ENCODE measurements around the gene RPS25.

DNA sequence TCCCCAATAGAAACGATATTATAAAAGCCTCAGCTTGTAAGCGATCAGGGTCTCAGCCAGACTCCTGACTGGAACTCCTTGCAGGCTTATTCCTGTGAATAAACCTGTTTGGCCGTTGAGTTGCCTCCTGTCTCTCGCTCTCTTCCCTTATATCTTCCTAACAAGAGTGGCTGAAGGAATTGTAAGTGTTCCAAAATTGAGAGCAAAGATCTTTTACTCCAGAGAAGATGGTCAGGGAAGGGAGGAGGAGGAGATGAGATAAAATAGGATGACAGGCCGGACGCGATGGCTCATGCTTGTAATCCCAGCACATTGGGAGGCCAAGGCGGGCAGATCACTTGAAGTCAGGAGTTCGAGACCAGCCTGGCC lies 13.8 kb upstream of the RPS25 start:
- TF ChIP-seq, protein P1, sequence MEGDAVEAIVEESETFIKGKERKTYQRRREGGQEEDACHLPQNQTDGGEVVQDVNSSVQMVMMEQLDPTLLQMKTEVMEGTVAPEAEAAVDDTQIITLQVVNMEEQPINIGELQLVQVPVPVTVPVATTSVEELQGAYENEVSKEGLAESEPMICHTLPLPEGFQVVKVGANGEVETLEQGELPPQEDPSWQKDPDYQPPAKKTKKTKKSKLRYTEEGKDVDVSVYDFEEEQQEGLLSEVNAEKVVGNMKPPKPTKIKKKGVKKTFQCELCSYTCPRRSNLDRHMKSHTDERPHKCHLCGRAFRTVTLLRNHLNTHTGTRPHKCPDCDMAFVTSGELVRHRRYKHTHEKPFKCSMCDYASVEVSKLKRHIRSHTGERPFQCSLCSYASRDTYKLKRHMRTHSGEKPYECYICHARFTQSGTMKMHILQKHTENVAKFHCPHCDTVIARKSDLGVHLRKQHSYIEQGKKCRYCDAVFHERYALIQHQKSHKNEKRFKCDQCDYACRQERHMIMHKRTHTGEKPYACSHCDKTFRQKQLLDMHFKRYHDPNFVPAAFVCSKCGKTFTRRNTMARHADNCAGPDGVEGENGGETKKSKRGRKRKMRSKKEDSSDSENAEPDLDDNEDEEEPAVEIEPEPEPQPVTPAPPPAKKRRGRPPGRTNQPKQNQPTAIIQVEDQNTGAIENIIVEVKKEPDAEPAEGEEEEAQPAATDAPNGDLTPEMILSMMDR (conservative IDR thresholded peaks at IDR 0.05) = no peak
- TF ChIP-seq ZFX (IDR thresholded peaks at IDR 0.05) = no peak

Data from C4-2B (cell line).